ENCODE results near the gene SORCS2. TPM values are rescaled to one million over a fixed set of nuclear protein-coding genes. Genes with fewer than 3 reads are reported as not detected.

SORCS2 gene
- total and polyA plus RNA-seq, 2 donors (not counting 1 experiment from before 2014, with no cell fraction given): not detected

- ATAC-seq (ENCODE audit: low read depth): no peak
- Histone ChIP-seq H3K27me3 (replicated peaks in 1 of 4; ENCODE audit: control extremely low read depth in 1 of 4, control insufficient read depth in 3 of 4, insufficient read depth in 4 of 4, low read length in 3 of 4) (no peaks in the 10 kb centered on the region), H3K36me3 (replicated peaks in 1 of 2; ENCODE audit: control extremely low read depth in 1 of 2, control insufficient read depth in 1 of 2, extremely low read depth in 1 of 2, insufficient read depth in 2 of 2, low read length in 1 of 2) (no peaks in the 10 kb centered on the region), H2AFZ (ENCODE audit: insufficient read depth, low read depth, low read length, poor library complexity, severe bottlenecking) (no peak overlapping the region), H3K79me2 (ENCODE audit: control insufficient read depth, insufficient read depth, low read length) (no peaks in the 10 kb centered on the region), H3K4me1 (ENCODE audit: control insufficient read depth in 2 of 2, insufficient read depth in 2 of 2, low read length in 2 of 2) (no peaks in the 10 kb centered on the region), H3K9me3 (ENCODE audit: control extremely low read depth in 1 of 3, control insufficient read depth in 2 of 3, insufficient read depth in 1 of 3, low read length in 2 of 3) (peaks cover 0 to 4% (median 0%) of the 10 kb centered on the region in 3 donors), H3K9ac (ENCODE audit: low read length) (no peak overlapping the region), H3K4me3 (ENCODE audit: control extremely low read depth in 1 of 5, extremely low read depth in 1 of 5, insufficient read depth in 1 of 5, low read depth in 2 of 5, low read length in 4 of 5) (no peak overlapping the region), H3K27ac (ENCODE audit: low read length in 2 of 2) (no peak overlapping the region), H3K4me2 (replicated peaks; ENCODE audit: low read depth, low read length, poor library complexity, severe bottlenecking) (no peak overlapping the region), H4K20me1 (ENCODE audit: control insufficient read depth, insufficient read depth, low read length, poor library complexity, severe bottlenecking) (no peaks in the 10 kb centered on the region)
- Mint-ChIP-seq H3K4me1 (no peaks in the 10 kb centered on the region), H3K4me3 (no peak overlapping the region), H3K27me3 (peaks cover 15% of the 10 kb centered on the region), H3K27ac (no peak overlapping the region), H3K9me3 (ENCODE audit: insufficient read depth) (no peaks in the 10 kb centered on the region)
- TF ChIP-seq EZH2 (IDR thresholded peaks at IDR 0.05; ENCODE audit: borderline replicate concordance, insufficient read depth, low read depth, low read length, poor library complexity, severe bottlenecking) (no peak), CTCF (IDR thresholded peaks at IDR 0.05) (no peak)
- ChIA-PET CTCF (no interaction called here), POLR2A (no interaction called here)
- 87% methylated on average over 24 of the region's 26 CpGs for WGBS (ENCODE audit: insufficient coverage)
- intact Hi-C loops (cut with micrococcal nuclease): no loop called here
- DNase-seq: no peak
These were observed 107.8 kb downstream of the SORCS2 start for GRCh38 chr4:7299908-7300710.

- TF ChIP-seq EZH2 (IDR thresholded peaks at IDR 0.05; ENCODE audit: borderline replicate concordance, insufficient read depth, low read depth, low read length, poor library complexity, severe bottlenecking) (no peak), CTCF (IDR thresholded peaks at IDR 0.05) (no peak)
- peaks cover 15% of the 10 kb centered on the region for H3K27me3 Mint-ChIP-seq
These were observed 108.4 kb downstream of the SORCS2 start for GRCh38 chr4:7300711-7301095.

More at GRCh38 chr4:7300711-7301095, 108.4 kb downstream of the SORCS2 start:
- Histone ChIP-seq H3K27ac (ENCODE audit: low read length in 2 of 2) (no peak overlapping the region), H4K20me1 (ENCODE audit: control insufficient read depth, insufficient read depth, low read length, poor library complexity, severe bottlenecking) (no peaks in the 10 kb centered on the region), H3K79me2 (ENCODE audit: control insufficient read depth, insufficient read depth, low read length) (no peaks in the 10 kb centered on the region), H3K9me3 (ENCODE audit: control extremely low read depth in 1 of 3, control insufficient read depth in 2 of 3, insufficient read depth in 1 of 3, low read length in 2 of 3) (peaks cover 0 to 4% (median 0%) of the 10 kb centered on the region in 3 donors), H2AFZ (ENCODE audit: insufficient read depth, low read depth, low read length, poor library complexity, severe bottlenecking) (no peak overlapping the region), H3K36me3 (replicated peaks in 1 of 2; ENCODE audit: control extremely low read depth in 1 of 2, control insufficient read depth in 1 of 2, extremely low read depth in 1 of 2, insufficient read depth in 2 of 2, low read length in 1 of 2) (no peaks in the 10 kb centered on the region), H3K27me3 (replicated peaks in 1 of 4; ENCODE audit: control extremely low read depth in 1 of 4, control insufficient read depth in 3 of 4, insufficient read depth in 4 of 4, low read length in 3 of 4) (no peaks in the 10 kb centered on the region), H3K4me1 (ENCODE audit: control insufficient read depth in 2 of 2, insufficient read depth in 2 of 2, low read length in 2 of 2) (no peaks in the 10 kb centered on the region), H3K4me2 (replicated peaks; ENCODE audit: low read depth, low read length, poor library complexity, severe bottlenecking) (no peak overlapping the region), H3K9ac (ENCODE audit: low read length) (no peak overlapping the region), H3K4me3 (ENCODE audit: control extremely low read depth in 1 of 5, extremely low read depth in 1 of 5, insufficient read depth in 1 of 5, low read depth in 2 of 5, low read length in 4 of 5) (no peak overlapping the region)
- ATAC-seq (ENCODE audit: low read depth) (no peak), DNase-seq (no peak)
- H3K27ac Mint-ChIP-seq: no peak overlapping the region
- H3K9me3 Mint-ChIP-seq (ENCODE audit: insufficient read depth): no peaks in the 10 kb centered on the region
- intact Hi-C loops (cut with micrococcal nuclease): no loop called here
- WGBS (ENCODE audit: insufficient coverage): 74% methylated on average over 8 of the region's 8 CpGs
- no peak overlapping the region for H3K4me3 Mint-ChIP-seq
- CTCF ChIA-PET: no interaction called here
- POLR2A ChIA-PET: no interaction called here
- H3K4me1 Mint-ChIP-seq: no peaks in the 10 kb centered on the region
